ENCODE results near the gene DDB1.
A peak's percentile ranks its signal among the peaks of the same experiment; 100 is the strongest.

The DDB1 gene

GRCh38 chr11:61332797-61333549, at the start of gene DDB1, which contains the start of gene TKFC:
TSS of gene DDB1 (minus strand) at chr11:61333105. CDS start at chr11:61332968, 137 bp downstream.
TSS of gene TKFC (plus strand) at chr11:61333228. CDS start at chr11:61334729, 1,501 bp downstream.
- peak; percentile 94 for DNase-seq

- no peak for DNase-seq
Observed at GRCh38 chr11:61380884-61381283, 48.0 kb upstream of the DDB1 start.

- DNase-seq = no peak
Observed at GRCh38 chr11:61378713-61379313, 45.9 kb upstream of the DDB1 start.

- no peak for DNase-seq
Observed at GRCh38 chr11:61377461-61378160, 44.7 kb upstream of the DDB1 start.

GRCh38 chr11:61375761-61376108, 42.8 kb upstream of the DDB1 start:
- DNase-seq = no peak

- DNase-seq = no peak
Observed at GRCh38 chr11:61372659-61373420, 39.9 kb upstream of the DDB1 start.

- no peak for DNase-seq
Observed at GRCh38 chr11:61370349-61371005, 37.6 kb upstream of the DDB1 start.

- no peak for DNase-seq
Observed at GRCh38 chr11:61369372-61370348, 36.8 kb upstream of the DDB1 start.

GRCh38 chr11:61368646-61369045, 35.7 kb upstream of the DDB1 start:
- no peak for DNase-seq

GRCh38 chr11:61367406-61367805, 34.5 kb upstream of the DDB1 start:
- DNase-seq = no peak

- DNase-seq = no peak
Observed at GRCh38 chr11:61364012-61364675, 31.2 kb upstream of the DDB1 start.

- DNase-seq = peak; percentile 16
Observed at GRCh38 chr11:61362542-61362875, 29.6 kb upstream of the DDB1 start.

GRCh38 chr11:61361741-61362541, 29.0 kb upstream of the DDB1 start, which contains the start of the genes CYB561A3 and TMEM138:
TSS of gene CYB561A3 (minus strand) at chr11:61361882. CDS start at chr11:61356713, 5,169 bp downstream.
TSS of gene TMEM138 (plus strand) at chr11:61362374. CDS start at chr11:61364391, 2,017 bp downstream.
- DNase-seq = peak; percentile 94

- DNase-seq = no peak
Observed at GRCh38 chr11:61361237-61361740, 28.4 kb upstream of the DDB1 start.

- no peak for DNase-seq
Observed at GRCh38 chr11:61359516-61359915, 26.6 kb upstream of the DDB1 start.

- DNase-seq = no peak
Observed at GRCh38 chr11:61358566-61358965, 25.7 kb upstream of the DDB1 start.

GRCh38 chr11:61357894-61358239, 25.0 kb upstream of the DDB1 start:
- no peak for DNase-seq

- DNase-seq = no peak
Observed at GRCh38 chr11:61357233-61357893, 24.5 kb upstream of the DDB1 start.

- DNase-seq = no peak
Observed at GRCh38 chr11:61356706-61357105, 23.8 kb upstream of the DDB1 start.

All from NCI-H1105 (cell line).